Measurements from ENCODE around the gene RASSF5.

- TF ChIP-seq CTCF (IDR thresholded peaks at IDR 0.05; ENCODE audit: low read depth, low read length, poor library complexity, severe bottlenecking) (no peak), EZH2phosphoT487 (IDR thresholded peaks at IDR 0.05; ENCODE audit: borderline replicate concordance, low read length) (no peak)
Measured at GRCh38 chr1:206591226-206591625, 83.9 kb downstream of the RASSF5 start.

All from DOHH2 (cell line).